GM12878 (cell line): ENCODE results near the gene SEC11C. TPM values are rescaled to one million over a fixed set of nuclear protein-coding genes. Genes with fewer than 3 reads are reported as not detected.

Experiments used
- BCL11A ChIP-seq: IDR thresholded peaks from 2 replicates; pipeline ENCODE4 v1.6.1; 2011; ENCODE audit warnings: low read depth, low read length
- DPF2 ChIP-seq: fragments of 450-650 bp; IDR thresholded peaks from 2 replicates; pipeline ENCODE4 v1.6.1; 2017; ENCODE audit warnings: mild to moderate bottlenecking
- ESRRA ChIP-seq: IDR thresholded peaks from 2 replicates; pipeline ENCODE4 v1.6.1; 2012; ENCODE audit warnings: mild to moderate bottlenecking, low read length, improper control_type of control experiment
- FOS ChIP-seq: IDR thresholded peaks from 3 replicates; pipeline ENCODE4 v1.6.1; 2011; ENCODE audit warnings: borderline replicate concordance; ENCODE audit not compliant: insufficient read length; ENCODE audit errors: extremely low read depth
- FOXM1 ChIP-seq: IDR thresholded peaks from 2 replicates; pipeline ENCODE4 v1.6.1; 2012; ENCODE audit warnings: low read depth, mild to moderate bottlenecking, inconsistent platforms, low read length, moderate library complexity
- IRF4 ChIP-seq: IDR thresholded peaks from 2 replicates; pipeline ENCODE4 v1.6.1; 2011; ENCODE audit warnings: low read depth, low read length
- KLF5 ChIP-seq: fragments of 450-650 bp; IDR thresholded peaks from 2 replicates; pipeline ENCODE4 v1.6.1; 2014; ENCODE audit warnings: mild to moderate bottlenecking; ENCODE audit not compliant: partially characterized antibody
- MEF2B ChIP-seq: fragments of 450-650 bp; IDR thresholded peaks from 2 replicates; pipeline ENCODE4 v1.6.1; 2018; ENCODE audit warnings: mild to moderate bottlenecking, moderate library complexity; ENCODE audit not compliant: partially characterized antibody, poor library complexity, severe bottlenecking
- MTA2 ChIP-seq: fragments of 450-650 bp; IDR thresholded peaks from 2 replicates; pipeline ENCODE4 v1.6.1; 2016; ENCODE audit warnings: low read depth, mild to moderate bottlenecking, moderate library complexity
- MXI1 ChIP-seq: fragments of 150-350 bp; IDR thresholded peaks from 2 replicates; pipeline ENCODE4 v1.6.1; 2011; ENCODE audit warnings: low read depth, mild to moderate bottlenecking, inconsistent platforms, low read length, improper control_type of control experiment
- NFXL1 ChIP-seq: fragments of 450-650 bp; IDR thresholded peaks from 2 replicates; pipeline ENCODE4 v1.6.1; 2017; ENCODE audit warnings: antibody characterized with exemption, mild to moderate bottlenecking, borderline replicate concordance
- NR2F1 ChIP-seq: fragments of 450-650 bp; conservative IDR thresholded peaks from 2 replicates; pipeline ENCODE4 v1.6.1; 2017; ENCODE audit warnings: mild to moderate bottlenecking
- NRF1 ChIP-seq: conservative IDR thresholded peaks from 2 replicates; pipeline ENCODE4 v1.6.1; 2011; ENCODE audit warnings: mild to moderate bottlenecking, low read depth, low read length, improper control_type of control experiment
- PML ChIP-seq: IDR thresholded peaks from 2 replicates; pipeline ENCODE4 v1.6.1; 2012; ENCODE audit warnings: low read length, inconsistent platforms
- POLR2AphosphoS5 ChIP-seq: IDR thresholded peaks from 2 replicates; pipeline ENCODE4 v1.6.1; 2011; ENCODE audit warnings: mild to moderate bottlenecking, low read length, inconsistent platforms
- RAD21 ChIP-seq: IDR thresholded peaks from 2 replicates; pipeline ENCODE4 v1.6.1; 2011; ENCODE audit warnings: mild to moderate bottlenecking, low read depth, low read length, moderate library complexity; ENCODE audit not compliant: insufficient read depth
- RCOR1 ChIP-seq: conservative IDR thresholded peaks from 2 replicates; pipeline ENCODE4 v1.6.1; 2012; ENCODE audit warnings: low read depth, low read length, improper control_type of control experiment
- RELA ChIP-seq: fragments of 450-650 bp; IDR thresholded peaks from 2 replicates; pipeline ENCODE4 v1.8.0; 2014; ENCODE audit warnings: borderline replicate concordance; ENCODE audit not compliant: partially characterized antibody
- SIX5 ChIP-seq: IDR thresholded peaks from 2 replicates; pipeline ENCODE4 v1.6.1; 2011; ENCODE audit warnings: mild to moderate bottlenecking, low read depth, low read length, moderate library complexity; ENCODE audit not compliant: severe bottlenecking
- TAF1 ChIP-seq: IDR thresholded peaks from 2 replicates; pipeline ENCODE4 v1.6.1; 2011; ENCODE audit warnings: mild to moderate bottlenecking, low read depth, low read length, borderline replicate concordance
- TCF7 ChIP-seq: IDR thresholded peaks from 2 replicates; pipeline ENCODE4 v1.6.1; 2014; ENCODE audit warnings: antibody characterized with exemption, borderline replicate concordance
- ZNF274 ChIP-seq: IDR thresholded peaks from one replicate; pipeline ENCODE4 v1.8.0; 2011; ENCODE audit not compliant: insufficient read length, insufficient read depth
- polyA plus RNA-seq, 11 experiments: library from polyadenylated mRNA; depleted of rRNA in 4 of 11; unstranded in 6 of 11; stranded (reverse) in 5 of 11; fragments of >200 nt; fragmentation: Nextera tagmentation in 4 of 11; fragmentation: Illumina TruSeq in 1 of 11; extraction: Ambion mirVana in 4 of 11; extraction: Trizol in 1 of 11; gene quantifications; 1 replicate in 1 of 11; 2 replicates in 10 of 11; pipeline versions ENCODE4 v1.2.1 to v1.2.3, GENCODE V29; 2011 to 2016; ENCODE audit warnings: inconsistent platforms in 2 of 11, missing spikeins in 2 of 11, low read depth in 1 of 11
- total RNA-seq, 4 experiments: library from RNA; depleted of rRNA in 3 of 4; stranded (reverse); fragments of >200 nt in 3 of 4; fragmentation: Illumina TruSeq in 1 of 4; extraction: Trizol in 1 of 4; gene quantifications; 2 replicates each; pipeline versions ENCODE4 v1.2.1 to v1.2.3, GENCODE V29; 2013 to 2021
- TF ChIP-seq, protein P1 (sequence below): fragments of 450-650 bp; IDR thresholded peaks from 2 replicates; pipeline ENCODE4 v1.6.1; 2017; ENCODE audit warnings: mild to moderate bottlenecking, moderate library complexity
- TF ChIP-seq, protein P2 (sequence below): IDR thresholded peaks from 2 replicates; pipeline ENCODE4 v1.6.1; 2012; ENCODE audit warnings: low read depth, low read length, improper control_type of control experiment
- TF ChIP-seq, protein P3 (sequence below): fragments of 150-350 bp; IDR thresholded peaks from 2 replicates; pipeline ENCODE4 v1.6.1; 2014; ENCODE audit warnings: mild to moderate bottlenecking, low read depth, low read length
- TF ChIP-seq, protein P4 (sequence below): IDR thresholded peaks from 2 replicates; pipeline ENCODE4 v1.6.1; 2011; ENCODE audit warnings: mild to moderate bottlenecking, low read depth, low read length, moderate library complexity; ENCODE audit not compliant: insufficient replicate concordance

SEC11C gene
- total and polyA plus RNA-seq, 10 of the 15 experiments (the other 5 are each of a cell fraction or from before 2014, with no cell fraction given): 124 to 649 (median 211) TPM

DNA sequence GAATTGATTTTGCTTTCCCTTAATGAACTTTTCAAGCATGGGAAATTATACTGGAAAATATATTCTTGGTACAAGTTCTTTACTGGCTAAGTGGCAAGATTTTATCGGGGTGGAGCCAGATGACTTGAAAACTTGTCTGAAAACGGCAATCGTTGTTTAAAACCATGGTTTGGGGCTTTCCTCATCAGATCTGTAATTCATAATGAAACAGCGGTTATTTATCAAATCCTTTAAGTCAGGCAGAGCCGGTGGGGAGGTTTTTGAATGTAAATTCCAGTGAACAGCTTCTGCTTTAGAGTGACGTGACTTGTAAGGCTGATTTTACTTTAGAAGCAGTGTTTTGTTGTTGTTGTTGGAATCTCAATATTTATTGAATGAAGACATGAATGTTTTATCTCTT, 2.6 kb downstream of the SEC11C start (continued):
- TF ChIP-seq RCOR1: no peak
- no peak for TF ChIP-seq RELA
- TF ChIP-seq NR2F1: no peak
- no peak for TF ChIP-seq MTA2
- peak; percentile 81; the same call in 1 of the 2 replicates for TF ChIP-seq FOXM1
- TF ChIP-seq MEF2B: no peak
- TF ChIP-seq PML: no peak
- TF ChIP-seq SIX5: no peak
- TF ChIP-seq NFXL1: no peak
- TF ChIP-seq, protein P1, sequence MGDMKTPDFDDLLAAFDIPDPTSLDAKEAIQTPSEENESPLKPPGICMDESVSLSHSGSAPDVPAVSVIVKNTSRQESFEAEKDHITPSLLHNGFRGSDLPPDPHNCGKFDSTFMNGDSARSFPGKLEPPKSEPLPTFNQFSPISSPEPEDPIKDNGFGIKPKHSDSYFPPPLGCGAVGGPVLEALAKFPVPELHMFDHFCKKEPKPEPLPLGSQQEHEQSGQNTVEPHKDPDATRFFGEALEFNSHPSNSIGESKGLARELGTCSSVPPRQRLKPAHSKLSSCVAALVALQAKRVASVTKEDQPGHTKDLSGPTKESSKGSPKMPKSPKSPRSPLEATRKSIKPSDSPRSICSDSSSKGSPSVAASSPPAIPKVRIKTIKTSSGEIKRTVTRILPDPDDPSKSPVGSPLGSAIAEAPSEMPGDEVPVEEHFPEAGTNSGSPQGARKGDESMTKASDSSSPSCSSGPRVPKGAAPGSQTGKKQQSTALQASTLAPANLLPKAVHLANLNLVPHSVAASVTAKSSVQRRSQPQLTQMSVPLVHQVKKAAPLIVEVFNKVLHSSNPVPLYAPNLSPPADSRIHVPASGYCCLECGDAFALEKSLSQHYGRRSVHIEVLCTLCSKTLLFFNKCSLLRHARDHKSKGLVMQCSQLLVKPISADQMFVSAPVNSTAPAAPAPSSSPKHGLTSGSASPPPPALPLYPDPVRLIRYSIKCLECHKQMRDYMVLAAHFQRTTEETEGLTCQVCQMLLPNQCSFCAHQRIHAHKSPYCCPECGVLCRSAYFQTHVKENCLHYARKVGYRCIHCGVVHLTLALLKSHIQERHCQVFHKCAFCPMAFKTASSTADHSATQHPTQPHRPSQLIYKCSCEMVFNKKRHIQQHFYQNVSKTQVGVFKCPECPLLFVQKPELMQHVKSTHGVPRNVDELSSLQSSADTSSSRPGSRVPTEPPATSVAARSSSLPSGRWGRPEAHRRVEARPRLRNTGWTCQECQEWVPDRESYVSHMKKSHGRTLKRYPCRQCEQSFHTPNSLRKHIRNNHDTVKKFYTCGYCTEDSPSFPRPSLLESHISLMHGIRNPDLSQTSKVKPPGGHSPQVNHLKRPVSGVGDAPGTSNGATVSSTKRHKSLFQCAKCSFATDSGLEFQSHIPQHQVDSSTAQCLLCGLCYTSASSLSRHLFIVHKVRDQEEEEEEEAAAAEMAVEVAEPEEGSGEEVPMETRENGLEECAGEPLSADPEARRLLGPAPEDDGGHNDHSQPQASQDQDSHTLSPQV: no peak
- TF ChIP-seq BCL11A: 0 out of 2 replicates have a peak, but pooled peaks have one; percentile 23
- TF ChIP-seq, protein P2, sequence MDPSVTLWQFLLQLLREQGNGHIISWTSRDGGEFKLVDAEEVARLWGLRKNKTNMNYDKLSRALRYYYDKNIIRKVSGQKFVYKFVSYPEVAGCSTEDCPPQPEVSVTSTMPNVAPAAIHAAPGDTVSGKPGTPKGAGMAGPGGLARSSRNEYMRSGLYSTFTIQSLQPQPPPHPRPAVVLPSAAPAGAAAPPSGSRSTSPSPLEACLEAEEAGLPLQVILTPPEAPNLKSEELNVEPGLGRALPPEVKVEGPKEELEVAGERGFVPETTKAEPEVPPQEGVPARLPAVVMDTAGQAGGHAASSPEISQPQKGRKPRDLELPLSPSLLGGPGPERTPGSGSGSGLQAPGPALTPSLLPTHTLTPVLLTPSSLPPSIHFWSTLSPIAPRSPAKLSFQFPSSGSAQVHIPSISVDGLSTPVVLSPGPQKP: no peak
- no peak for TF ChIP-seq RAD21
- TF ChIP-seq, protein P3, sequence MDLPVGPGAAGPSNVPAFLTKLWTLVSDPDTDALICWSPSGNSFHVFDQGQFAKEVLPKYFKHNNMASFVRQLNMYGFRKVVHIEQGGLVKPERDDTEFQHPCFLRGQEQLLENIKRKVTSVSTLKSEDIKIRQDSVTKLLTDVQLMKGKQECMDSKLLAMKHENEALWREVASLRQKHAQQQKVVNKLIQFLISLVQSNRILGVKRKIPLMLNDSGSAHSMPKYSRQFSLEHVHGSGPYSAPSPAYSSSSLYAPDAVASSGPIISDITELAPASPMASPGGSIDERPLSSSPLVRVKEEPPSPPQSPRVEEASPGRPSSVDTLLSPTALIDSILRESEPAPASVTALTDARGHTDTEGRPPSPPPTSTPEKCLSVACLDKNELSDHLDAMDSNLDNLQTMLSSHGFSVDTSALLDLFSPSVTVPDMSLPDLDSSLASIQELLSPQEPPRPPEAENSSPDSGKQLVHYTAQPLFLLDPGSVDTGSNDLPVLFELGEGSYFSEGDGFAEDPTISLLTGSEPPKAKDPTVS: no peak
- no peak for TF ChIP-seq NRF1
- TF ChIP-seq POLR2AphosphoS5: no peak
- no peak for TF ChIP-seq DPF2
- no peak for TF ChIP-seq FOS
- TF ChIP-seq ESRRA: no peak
- TF ChIP-seq ZNF274: no peak
- no peak for TF ChIP-seq MXI1
- TF ChIP-seq, protein P4, sequence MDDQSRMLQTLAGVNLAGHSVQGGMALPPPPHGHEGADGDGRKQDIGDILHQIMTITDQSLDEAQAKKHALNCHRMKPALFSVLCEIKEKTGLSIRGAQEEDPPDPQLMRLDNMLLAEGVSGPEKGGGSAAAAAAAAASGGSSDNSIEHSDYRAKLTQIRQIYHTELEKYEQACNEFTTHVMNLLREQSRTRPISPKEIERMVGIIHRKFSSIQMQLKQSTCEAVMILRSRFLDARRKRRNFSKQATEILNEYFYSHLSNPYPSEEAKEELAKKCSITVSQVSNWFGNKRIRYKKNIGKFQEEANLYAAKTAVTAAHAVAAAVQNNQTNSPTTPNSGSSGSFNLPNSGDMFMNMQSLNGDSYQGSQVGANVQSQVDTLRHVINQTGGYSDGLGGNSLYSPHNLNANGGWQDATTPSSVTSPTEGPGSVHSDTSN: peak; percentile 3
- TF ChIP-seq IRF4: peak; percentile 67; the same call in 1 of the 2 replicates
- TF ChIP-seq TAF1: no peak
- no peak for TF ChIP-seq KLF5
- TF ChIP-seq TCF7: no peak
